Frontal cortex (tissue), 4 donors: ENCODE data around the gene PGLYRP1. TPM values are rescaled to one million over a fixed set of nuclear protein-coding genes. Genes with fewer than 3 reads are reported as not detected.
A peak's percentile ranks its signal among the peaks of the same experiment; 100 is the strongest.

ENCODE experiments used
- DNase-seq, 2 donors: peaks; one replicate each; pipeline ENCODE4 v3.0.0; 2012; ENCODE audit warnings: low spot score in 2 of 2
- FAIRE-seq: peaks from 2 replicates; lab custom pipeline; 2012; peaks lifted over from hg19 to GRCh38; lab: Jason Lieb, UNC
- small RNA-seq: library from RNA; depleted of rRNA; stranded (forward); fragments of <200 nt; gene quantifications from one replicate; pipeline ENCODE3, GENCODE V24; 2014
- total RNA-seq: library from RNA; depleted of rRNA; stranded (reverse); fragments of >200 nt; gene quantifications from one replicate; pipeline ENCODE4 v1.2.3, GENCODE V29; 2014
- donor health status: control.
- donor health status: control.
- donor health status: control.

Gene PGLYRP1
- total RNA-seq, 1 donor from 2014 or later = not detected

- DNase-seq (no peak), FAIRE-seq (no peak)
Measured at GRCh38 chr19:45972947-45973540, 49.8 kb downstream of the PGLYRP1 start.

- FAIRE-seq = no peak
- peak in 1 of 2 donors; percentile 48 for DNase-seq
Measured at GRCh38 chr19:45972081-45972946, 50.5 kb downstream of the PGLYRP1 start.

GRCh38 chr19:45971260-45971902, 51.5 kb downstream of the PGLYRP1 start:
- FAIRE-seq (no peak), DNase-seq (no peak)

GRCh38 chr19:45969676-45970075, 53.2 kb downstream of the PGLYRP1 start:
- DNase-seq (no peak), FAIRE-seq (no peak)

Small RNAs within 50 kb of the gene (small RNA-seq; reads per million reads assigned to genes)
- gene MIR769 = 301 reads per million, percentile 99 among the genes with 10 or more reads in this experiment

Other genes with a start within 250 kb of the PGLYRP1 start
- gene DMPK, start 240.6 kb downstream of the PGLYRP1 start, total RNA-seq = 13.9 TPM
- gene DMWD, start 230.2 kb downstream of the PGLYRP1 start, total RNA-seq = 47.7 TPM
- gene RSPH6A, start 207.7 kb downstream of the PGLYRP1 start, total RNA-seq = not detected
- 18.3 TPM for gene SYMPK, start 159.9 kb downstream of the PGLYRP1 start, total RNA-seq
- not detected for gene FOXA3, start 158.7 kb downstream of the PGLYRP1 start, total RNA-seq
- 36.7 TPM for gene IRF2BP1, start 136.9 kb downstream of the PGLYRP1 start, total RNA-seq
- gene MYPOP, start 120.4 kb downstream of the PGLYRP1 start, total RNA-seq = 0.82 TPM
- not detected for gene NANOS2, start 108.3 kb downstream of the PGLYRP1 start, total RNA-seq
- 8.6 TPM for gene NOVA2, start 49.2 kb downstream of the PGLYRP1 start, total RNA-seq
- 2.9 TPM for gene CCDC61, start 27.6 kb downstream of the PGLYRP1 start, total RNA-seq
- gene IGFL4, start 17.9 kb upstream of the PGLYRP1 start, total RNA-seq = 0.82 TPM
- not detected for gene IGFL3, start 101.6 kb upstream of the PGLYRP1 start, total RNA-seq
- gene IGFL2, start 125.2 kb upstream of the PGLYRP1 start, total RNA-seq = 0.82 TPM
- gene IGFL1, start 206.7 kb upstream of the PGLYRP1 start, total RNA-seq = not detected